Measurements from ENCODE around the gene CHMP1A. TPM values are rescaled to one million over a fixed set of nuclear protein-coding genes. Genes with fewer than 3 reads are reported as not detected.
A peak's percentile ranks its signal among the peaks of the same experiment; 100 is the strongest.
"Not testable (repeated sequence)": the region's sequence is repeated elsewhere in the genome, so short reads cannot be mapped to it uniquely, and the experiment has no call there.

Gene CHMP1A
- total RNA-seq, 2 experiments from 2014 or later = 70.7 to 73.9 TPM

- Mint-ChIP-seq H3K4me3 (no peak overlapping the region), H3K27me3 (no peaks in the 10 kb centered on the region), H3K4me1 (peaks cover 6% of the 10 kb centered on the region), H3K9me3 (no peaks in the 10 kb centered on the region), H3K27ac (no peak overlapping the region), H3K36me3 (peaks cover 1% of the 10 kb centered on the region)
- no peak for DNase-seq
These were observed 38.6 kb upstream of the CHMP1A start for GRCh38 chr16:89695875-89696669.

GRCh38 chr16:89695086-89695874 is 37.8 kb upstream of the CHMP1A start:
- H3K36me3 Mint-ChIP-seq = peaks cover 4% of the 10 kb centered on the region
- H3K9me3 Mint-ChIP-seq = no peaks in the 10 kb centered on the region
- no peak overlapping the region for H3K4me3 Mint-ChIP-seq
- DNase-seq = no peak
- no peaks in the 10 kb centered on the region for H3K27me3 Mint-ChIP-seq
- H3K4me1 Mint-ChIP-seq = peaks cover 6% of the 10 kb centered on the region
- H3K27ac Mint-ChIP-seq = no peak overlapping the region

- H3K4me3 Mint-ChIP-seq, H3K27me3 Mint-ChIP-seq, H3K4me1 Mint-ChIP-seq: not testable (repeated sequence)
These were observed 37.2 kb upstream of the CHMP1A start for GRCh38 chr16:89694784-89695085.

GRCh38 chr16:89693931-89694783 is 36.6 kb upstream of the CHMP1A start:
- Mint-ChIP-seq H3K27ac (no peak overlapping the region), H3K4me1 (no peaks in the 10 kb centered on the region), H3K36me3 (peaks cover 7% of the 10 kb centered on the region), H3K9me3 (no peaks in the 10 kb centered on the region), H3K4me3 (no peak overlapping the region), H3K27me3 (no peaks in the 10 kb centered on the region)
- no peak for DNase-seq

More at GRCh38 chr16:89694784-89695085, 37.2 kb upstream of the CHMP1A start:
- not testable (repeated sequence) for DNase-seq, H3K36me3 Mint-ChIP-seq, H3K27ac Mint-ChIP-seq, H3K9me3 Mint-ChIP-seq

GRCh38 chr16:89693289-89693731 is 35.8 kb upstream of the CHMP1A start:
- DNase-seq = no peak
- H3K4me1 Mint-ChIP-seq = peaks cover 2% of the 10 kb centered on the region
- H3K27ac Mint-ChIP-seq = no peak overlapping the region
- no peaks in the 10 kb centered on the region for H3K27me3 Mint-ChIP-seq
- H3K36me3 Mint-ChIP-seq = peaks cover 6% of the 10 kb centered on the region
- no peaks in the 10 kb centered on the region for H3K9me3 Mint-ChIP-seq
- no peak overlapping the region for H3K4me3 Mint-ChIP-seq

- H3K27me3 Mint-ChIP-seq = no peaks in the 10 kb centered on the region
- no peaks in the 10 kb centered on the region for H3K9me3 Mint-ChIP-seq
- H3K4me3 Mint-ChIP-seq = no peak overlapping the region
- H3K4me1 Mint-ChIP-seq = peaks cover 10% of the 10 kb centered on the region
- no peak overlapping the region for H3K27ac Mint-ChIP-seq
- DNase-seq = no peak
- peaks cover 12% of the 10 kb centered on the region for H3K36me3 Mint-ChIP-seq
These were observed 34.6 kb upstream of the CHMP1A start for GRCh38 chr16:89691986-89692569.

- Mint-ChIP-seq H3K36me3 (peaks cover 12% of the 10 kb centered on the region), H3K27me3 (no peaks in the 10 kb centered on the region), H3K27ac (no peak overlapping the region), H3K4me1 (peaks cover 10% of the 10 kb centered on the region), H3K4me3 (no peak overlapping the region), H3K9me3 (no peaks in the 10 kb centered on the region)
- DNase-seq = no peak
These were observed 33.9 kb upstream of the CHMP1A start for GRCh38 chr16:89691231-89691985.

GRCh38 chr16:89690392-89690901 is 32.9 kb upstream of the CHMP1A start:
- no peak for DNase-seq
- Mint-ChIP-seq H3K27me3 (no peaks in the 10 kb centered on the region), H3K36me3 (peaks cover 17% of the 10 kb centered on the region), H3K9me3 (no peaks in the 10 kb centered on the region), H3K4me3 (no peak overlapping the region), H3K27ac (no peak overlapping the region), H3K4me1 (peaks cover 14% of the 10 kb centered on the region)

GRCh38 chr16:89689621-89690020 is 32.1 kb upstream of the CHMP1A start:
- not testable (repeated sequence) for H3K9me3 Mint-ChIP-seq, DNase-seq, H3K27me3 Mint-ChIP-seq, H3K4me3 Mint-ChIP-seq, H3K27ac Mint-ChIP-seq
- H3K4me1 Mint-ChIP-seq = peaks cover 14% of the 10 kb centered on the region
- H3K36me3 Mint-ChIP-seq = peaks cover 21% of the 10 kb centered on the region

- H3K36me3 Mint-ChIP-seq = peaks cover 24% of the 10 kb centered on the region
- H3K4me3 Mint-ChIP-seq = no peak overlapping the region
- no peak for DNase-seq
- peaks cover 14% of the 10 kb centered on the region for H3K4me1 Mint-ChIP-seq
- H3K27me3 Mint-ChIP-seq = no peaks in the 10 kb centered on the region
- H3K9me3 Mint-ChIP-seq = peaks cover 2% of the 10 kb centered on the region
- H3K27ac Mint-ChIP-seq = no peak overlapping the region
These were observed 31.6 kb upstream of the CHMP1A start for GRCh38 chr16:89689142-89689541.

GRCh38 chr16:89688395-89688794 is 30.9 kb upstream of the CHMP1A start:
- Mint-ChIP-seq H3K36me3 (peaks cover 24% of the 10 kb centered on the region), H3K27me3 (no peaks in the 10 kb centered on the region), H3K9me3 (peaks cover 2% of the 10 kb centered on the region), H3K27ac (no peak overlapping the region), H3K4me3 (peak overlapping the region; percentile 91), H3K4me1 (peaks cover 14% of the 10 kb centered on the region)
- DNase-seq = no peak

GRCh38 chr16:89687092-89687940 is 29.8 kb upstream of the CHMP1A start:
- DNase-seq = no peak
- H3K27me3 Mint-ChIP-seq = no peaks in the 10 kb centered on the region
- H3K27ac Mint-ChIP-seq = peak overlapping the region; percentile 85
- peak overlapping the region; percentile 91 for H3K4me3 Mint-ChIP-seq
- H3K9me3 Mint-ChIP-seq = peaks cover 2% of the 10 kb centered on the region
- peaks cover 14% of the 10 kb centered on the region for H3K4me1 Mint-ChIP-seq
- H3K36me3 Mint-ChIP-seq = peaks cover 24% of the 10 kb centered on the region

GRCh38 chr16:89686520-89687091 is 29.1 kb upstream of the CHMP1A start, which contains the start of gene CDK10:
Gene CDK10 (plus strand): TSS chr16:89686689. CDS start chr16:89686711, 22 bp downstream.
- Mint-ChIP-seq H3K36me3 (peaks cover 24% of the 10 kb centered on the region), H3K27ac (peak within 1 kb of the TSS; percentile 94), H3K4me1 (peaks cover 14% of the 10 kb centered on the region), H3K27me3 (no peaks in the 10 kb centered on the region), H3K4me3 (peak within 1 kb of the TSS; percentile 91), H3K9me3 (peaks cover 2% of the 10 kb centered on the region)
- DNase-seq = peak; percentile 94

All from activated naive CD8-positive, alpha-beta T cell treated with anti-CD3 and anti-CD28 coated beads for 36 hours (primary cell).